ENCODE measurements around the gene INF2. TPM values are rescaled to one million over a fixed set of nuclear protein-coding genes. Genes with fewer than 3 reads are reported as not detected.

The INF2 gene
- total RNA-seq, 1 donor from 2014 or later, result 69.2 TPM

GRCh38 chr14:104697892-104698583 is 8.6 kb downstream of the INF2 start:
- Mint-ChIP-seq H3K4me3 (ENCODE audit: low read depth) (no peak overlapping the region), H3K36me3 (ENCODE audit: insufficient read depth) (peaks cover 3% of the 10 kb centered on the region), H3K4me1 (ENCODE audit: low read depth) (no peaks in the 10 kb centered on the region), H3K27ac (no peak overlapping the region), H3K9me3 (ENCODE audit: low read depth) (no peaks in the 10 kb centered on the region), H3K27me3 (no peaks in the 10 kb centered on the region)
- TF ChIP-seq CTCF (IDR thresholded peaks at IDR 0.05; ENCODE audit: unreplicated experiment), result no peak
- no peak for DNase-seq (ENCODE audit: low spot score, unreplicated experiment)

- Mint-ChIP-seq H3K4me3 (ENCODE audit: low read depth) (no peak overlapping the region), H3K27me3 (no peaks in the 10 kb centered on the region)
- DNase-seq (ENCODE audit: low spot score, unreplicated experiment), result no peak
Measured at GRCh38 chr14:104698688-104699425, 9.4 kb downstream of the INF2 start.

DNA sequence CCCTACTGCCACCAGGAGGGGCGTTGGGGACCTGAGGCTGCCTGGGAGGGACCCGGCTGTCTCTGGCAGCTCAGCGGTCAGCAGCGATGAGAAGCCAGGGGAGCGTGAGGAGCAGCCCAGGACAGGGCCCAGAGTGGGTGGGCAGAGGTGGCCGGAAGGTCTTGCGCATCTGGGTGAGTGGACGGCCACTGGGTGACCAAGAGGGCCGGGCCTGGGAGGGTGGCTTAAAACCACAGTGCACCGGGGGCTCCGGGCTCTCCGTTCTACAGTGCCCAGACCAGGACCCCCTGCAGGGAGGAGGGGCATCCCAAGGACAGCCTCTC is 10.0 kb downstream of the INF2 start:
- Mint-ChIP-seq H3K4me1 (ENCODE audit: low read depth) (no peaks in the 10 kb centered on the region), H3K27me3 (no peaks in the 10 kb centered on the region), H3K36me3 (ENCODE audit: insufficient read depth) (peaks cover 13% of the 10 kb centered on the region), H3K27ac (no peak overlapping the region), H3K4me3 (ENCODE audit: low read depth) (no peak overlapping the region), H3K9me3 (ENCODE audit: low read depth) (no peaks in the 10 kb centered on the region)
- no peak for TF ChIP-seq CTCF (IDR thresholded peaks at IDR 0.05; ENCODE audit: unreplicated experiment)
- no peak for DNase-seq (ENCODE audit: low spot score, unreplicated experiment)

More at GRCh38 chr14:104698688-104699425, 9.4 kb downstream of the INF2 start:
- Mint-ChIP-seq H3K9me3 (ENCODE audit: low read depth) (no peaks in the 10 kb centered on the region), H3K4me1 (ENCODE audit: low read depth) (no peaks in the 10 kb centered on the region), H3K27ac (no peak overlapping the region), H3K36me3 (ENCODE audit: insufficient read depth) (peaks cover 7% of the 10 kb centered on the region)
- TF ChIP-seq CTCF (IDR thresholded peaks at IDR 0.05; ENCODE audit: unreplicated experiment), result no peak

DNA sequence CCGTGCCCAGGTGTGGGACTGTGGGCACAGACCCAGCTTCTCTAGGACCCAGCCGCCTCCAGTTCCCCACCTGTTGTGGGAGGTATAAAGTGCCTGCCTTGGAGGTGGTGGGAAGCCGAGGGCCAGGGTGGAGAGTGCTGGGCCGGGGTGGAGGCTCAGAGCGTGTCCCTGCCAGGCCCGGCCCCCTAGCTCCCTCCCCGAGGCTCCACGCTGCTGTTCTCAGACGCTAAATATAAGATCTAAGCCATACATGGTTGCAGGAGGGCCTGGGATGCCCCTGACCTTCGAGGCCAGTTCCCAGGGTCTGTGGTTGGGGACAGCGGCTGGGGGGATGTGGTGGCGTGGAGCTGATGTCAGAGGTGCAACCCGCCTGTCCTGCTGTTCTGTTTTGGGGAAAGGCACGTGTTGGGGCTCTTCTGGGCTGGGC is 10.8 kb downstream of the INF2 start:
- no peaks in the 10 kb centered on the region for H3K27me3 Mint-ChIP-seq
- no peaks in the 10 kb centered on the region for H3K9me3 Mint-ChIP-seq (ENCODE audit: low read depth)
- peaks cover 16% of the 10 kb centered on the region for H3K36me3 Mint-ChIP-seq (ENCODE audit: insufficient read depth)
- DNase-seq (ENCODE audit: low spot score, unreplicated experiment), result no peak
- TF ChIP-seq CTCF (IDR thresholded peaks at IDR 0.05; ENCODE audit: unreplicated experiment), result no peak
- no peaks in the 10 kb centered on the region for H3K4me1 Mint-ChIP-seq (ENCODE audit: low read depth)
- H3K27ac Mint-ChIP-seq, result no peak overlapping the region
- no peak overlapping the region for H3K4me3 Mint-ChIP-seq (ENCODE audit: low read depth)

GRCh38 chr14:104700747-104701217 is 11.4 kb downstream of the INF2 start:
- Mint-ChIP-seq H3K9me3 (ENCODE audit: low read depth) (no peaks in the 10 kb centered on the region), H3K4me1 (ENCODE audit: low read depth) (no peaks in the 10 kb centered on the region), H3K36me3 (ENCODE audit: insufficient read depth) (peaks cover 16% of the 10 kb centered on the region), H3K27me3 (no peaks in the 10 kb centered on the region), H3K4me3 (ENCODE audit: low read depth) (no peak overlapping the region), H3K27ac (no peak overlapping the region)
- DNase-seq (ENCODE audit: low spot score, unreplicated experiment), result no peak
- TF ChIP-seq CTCF (IDR thresholded peaks at IDR 0.05; ENCODE audit: unreplicated experiment), result no peak
